ENCODE data around the gene C11orf58. TPM values are rescaled to one million over a fixed set of nuclear protein-coding genes. Genes with fewer than 3 reads are reported as not detected.

C11orf58 gene
- total RNA-seq, result 257 and 299 TPM in 2 replicates

GRCh38 chr11:16738193-16738946, at the start of gene C11orf58:
TSS of gene C11orf58 (plus strand) at chr11:16738647. CDS start at chr11:16738779, 132 bp downstream.

All from aortic smooth muscle cell (primary cell).